EL (cell line): ENCODE data around the gene PEX12.
"Not testable (repeated sequence)": the region's sequence is repeated elsewhere in the genome, so short reads cannot be mapped to it uniquely, and the experiment has no call there.

Source experiments
- DNase-seq: peaks from one replicate; pipeline ENCODE4 v3.0.0-alpha.2; 2016

PEX12 gene

GRCh38 chr17:35578197-35578928, at the start of gene PEX12:
Gene PEX12 (minus strand): TSS chr17:35578571. CDS start chr17:35578021, 550 bp downstream.
- DNase-seq = peak; percentile 90

GRCh38 chr17:35627417-35627816, 49.0 kb upstream of the PEX12 start:
- no peak for DNase-seq

- DNase-seq = no peak
These were observed 43.4 kb upstream of the PEX12 start for GRCh38 chr17:35621768-35622167.

GRCh38 chr17:35618628-35619027, 40.3 kb upstream of the PEX12 start:
- DNase-seq = no peak

- DNase-seq = no peak
These were observed 39.1 kb upstream of the PEX12 start for GRCh38 chr17:35617505-35617904.

GRCh38 chr17:35616536-35616935, 38.2 kb upstream of the PEX12 start:
- no peak for DNase-seq

GRCh38 chr17:35614810-35615209, 36.4 kb upstream of the PEX12 start:
- DNase-seq = no peak

GRCh38 chr17:35612924-35613521, 34.7 kb upstream of the PEX12 start:
- DNase-seq = peak; percentile 52

GRCh38 chr17:35610746-35611145, 32.4 kb upstream of the PEX12 start:
- not testable (repeated sequence) for DNase-seq

- no peak for DNase-seq
These were observed 31.5 kb upstream of the PEX12 start for GRCh38 chr17:35609831-35610230.

GRCh38 chr17:35607239-35607847, 29.0 kb upstream of the PEX12 start:
- no peak for DNase-seq

- peak; percentile 8 for DNase-seq
These were observed 27.3 kb upstream of the PEX12 start for GRCh38 chr17:35605678-35606077.

GRCh38 chr17:35603674-35604073, 25.3 kb upstream of the PEX12 start:
- no peak for DNase-seq

- DNase-seq = no peak
These were observed 19.2 kb upstream of the PEX12 start for GRCh38 chr17:35597604-35598003.

GRCh38 chr17:35596530-35597233, 18.3 kb upstream of the PEX12 start:
- DNase-seq = no peak

GRCh38 chr17:35596072-35596471, 17.7 kb upstream of the PEX12 start:
- no peak for DNase-seq

GRCh38 chr17:35588196-35588920, 10.0 kb upstream of the PEX12 start:
- peak; percentile 76 for DNase-seq

- peak; percentile 94 for DNase-seq
These were observed 8.9 kb upstream of the PEX12 start, which contains the start of gene AP2B1 for GRCh38 chr17:35587074-35587961. Gene AP2B1 (plus strand): TSS chr17:35587322. CDS start chr17:35594031, 6,709 bp downstream.

- no peak for DNase-seq
These were observed 8.2 kb upstream of the PEX12 start for GRCh38 chr17:35586569-35587073.

- no peak for DNase-seq
These were observed 5.7 kb upstream of the PEX12 start for GRCh38 chr17:35584061-35584460.

- no peak for DNase-seq
These were observed 610 bp upstream of the PEX12 start for GRCh38 chr17:35578929-35579432.
